Esophagus (tissue), 2 donors: ENCODE data around the gene PRKRIP1. TPM values are rescaled to one million over a fixed set of nuclear protein-coding genes. Genes with fewer than 3 reads are reported as not detected.
A peak's percentile ranks its signal among the peaks of the same experiment; 100 is the strongest.
"Not testable (repeated sequence)": the region's sequence is repeated elsewhere in the genome, so short reads cannot be mapped to it uniquely, and the experiment has no call there.

Source experiments
- H3K27ac ChIP-seq, 2 donors: one replicate each; pipeline ENCODE4 v1.5.1; 2013; ENCODE audit warnings: low read depth in 2 of 2, mild to moderate bottlenecking in 2 of 2, inconsistent platforms in 1 of 2, low read length in 1 of 2, moderate library complexity in 1 of 2
- H3K27me3 ChIP-seq, 2 donors: one replicate each; pipeline ENCODE4 v1.6.1; 2013; ENCODE audit warnings: low read length in 2 of 2, control low read depth in 1 of 2, mild to moderate bottlenecking in 1 of 2; ENCODE audit not compliant: insufficient read depth in 2 of 2, control insufficient read depth in 1 of 2
- H3K36me3 ChIP-seq, 2 donors: one replicate each; pipeline ENCODE4 v1.6.1; 2013; ENCODE audit warnings: low read length in 1 of 2; ENCODE audit not compliant: control insufficient read depth in 2 of 2, insufficient read depth in 2 of 2
- H3K4me1 ChIP-seq, 2 donors: one replicate each; pipeline ENCODE4 v1.6.1; 2013; ENCODE audit warnings: low read length in 1 of 2; ENCODE audit not compliant: control insufficient read depth in 2 of 2, insufficient read depth in 2 of 2
- H3K4me3 ChIP-seq, 2 donors: one replicate each; pipeline ENCODE4 v1.5.1; 2013; ENCODE audit warnings: low read length in 2 of 2, mild to moderate bottlenecking in 2 of 2, low read depth in 1 of 2, moderate library complexity in 1 of 2
- H3K9me3 ChIP-seq, 2 donors: one replicate each; pipeline ENCODE4 v1.6.1; 2013; ENCODE audit warnings: mild to moderate bottlenecking in 2 of 2, low read depth in 1 of 2, low read length in 1 of 2, moderate library complexity in 1 of 2; ENCODE audit not compliant: control insufficient read depth in 2 of 2, insufficient read depth in 1 of 2
- WGBS, 2 donors: extraction: QIAGEN DNeasy Blood & Tissue Kit; methylation state at CpG; one replicate each; pipeline ENCODE4 v1.1.7; 2013; 5-methylcytosine and 5-hydroxymethylcytosine counted together
- polyA plus RNA-seq, 2 donors: library from polyadenylated mRNA; stranded (reverse); fragments of 200-250 nt; gene quantifications; one replicate each; pipeline ENCODE4 v1.2.3, GENCODE V29; 2013
- donor health status: healthy with polysubstance abuse.
- donor health status: Bipolar disorder and iron deficiency.

The PRKRIP1 gene
- polyA plus RNA-seq, 2 donors: 15.9 to 21.1 TPM

DNA sequence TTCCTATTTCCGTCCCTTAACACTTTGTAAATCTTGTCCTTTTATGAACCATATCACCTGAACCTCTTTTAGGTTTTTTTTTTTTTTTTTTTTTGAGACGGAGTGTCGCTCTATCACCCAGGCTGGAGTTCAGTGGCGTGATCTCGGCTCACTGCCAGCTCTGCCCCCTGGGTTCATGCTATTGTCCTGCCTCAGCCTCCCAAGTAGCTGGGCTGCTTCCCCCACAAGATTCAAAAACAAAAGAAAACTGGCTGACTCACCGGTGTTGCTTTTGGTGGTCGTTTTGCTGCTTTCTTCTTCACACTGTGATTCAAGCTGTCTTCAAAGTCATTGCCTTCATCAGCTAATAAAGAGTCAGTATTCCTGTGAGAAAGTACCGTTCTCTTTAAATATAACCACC lies 15.3 kb upstream of the PRKRIP1 start:
- not testable (repeated sequence) for H3K9me3 ChIP-seq, H3K4me3 ChIP-seq, H3K27ac ChIP-seq, H3K4me1 ChIP-seq, H3K27me3 ChIP-seq
- 77 to 83% methylated on average over 8 of the region's 8 CpGs for WGBS, 2 donors
- peaks cover 0 to 10% of the 10 kb centered on the region in 2 donors for H3K36me3 ChIP-seq

DNA sequence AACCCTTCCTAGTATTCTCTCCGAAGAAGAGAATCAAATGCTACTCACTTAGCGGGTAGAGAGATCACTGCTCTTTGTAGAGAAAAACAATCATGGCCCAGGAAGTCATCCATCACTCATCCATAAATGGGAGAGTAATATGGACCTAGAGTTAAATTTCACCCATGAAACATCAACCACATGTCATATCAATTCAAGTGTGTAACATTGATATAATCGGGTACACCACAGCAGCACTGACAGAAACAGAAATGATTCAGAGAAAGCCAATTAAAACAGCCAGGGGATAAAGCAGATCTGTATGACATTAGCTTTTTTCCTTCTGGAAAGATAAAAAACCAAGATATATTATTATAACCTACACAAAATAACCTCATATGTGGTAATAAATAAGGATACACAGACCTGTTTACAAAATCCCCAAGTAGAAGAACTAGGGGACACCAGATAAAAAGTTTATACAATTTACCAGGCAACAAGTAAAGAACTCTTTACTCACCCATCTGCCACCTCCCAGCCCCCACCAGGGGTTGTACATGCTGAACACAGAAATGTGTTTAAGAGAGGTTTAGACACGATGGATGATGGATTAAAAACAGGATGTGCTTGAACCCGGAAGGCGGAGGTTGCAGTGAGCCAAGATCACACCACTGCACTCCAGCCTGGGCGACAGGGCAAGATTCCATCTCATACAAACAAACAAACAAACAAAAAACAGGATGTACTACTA lies 14.3 kb upstream of the PRKRIP1 start:
- 80 to 83% methylated on average over 6 of the region's 7 CpGs for WGBS, 2 donors
- H3K4me3 ChIP-seq: not testable (repeated sequence)

DNA sequence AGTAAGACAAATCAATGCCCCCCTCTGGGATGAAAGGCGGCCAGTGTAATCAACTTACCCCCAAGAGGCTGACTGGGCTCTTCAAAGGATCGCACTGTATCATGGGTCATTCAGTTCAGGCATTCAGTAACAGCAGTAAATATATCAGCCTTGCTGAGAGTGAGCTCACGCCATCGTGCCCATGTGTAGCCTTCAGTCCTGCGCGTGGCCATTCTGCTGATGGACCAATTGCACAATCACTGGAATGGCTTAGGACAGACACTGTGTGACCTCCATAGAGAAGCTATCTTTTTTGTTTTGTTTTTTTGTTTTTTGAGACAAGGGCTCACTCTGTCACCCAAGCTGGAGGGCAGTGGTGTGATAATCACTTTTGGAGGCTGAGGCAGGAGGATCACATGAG lies 9.1 kb upstream of the PRKRIP1 start:
- Histone ChIP-seq H3K36me3 (peaks cover 0 to 2% of the 10 kb centered on the region in 2 donors), H3K9me3 (no peaks in the 10 kb centered on the region), H3K27ac (no peak overlapping the region), H3K4me1 (no peaks in the 10 kb centered on the region), H3K4me3 (no peak overlapping the region), H3K27me3 (no peaks in the 10 kb centered on the region)
- WGBS, 2 donors: 93 to 96% methylated on average over 6 of the region's 6 CpGs

More for the DNA sequence above, 14.3 kb upstream of the PRKRIP1 start:
- H3K27me3 ChIP-seq, H3K27ac ChIP-seq, H3K9me3 ChIP-seq, H3K4me1 ChIP-seq: not testable (repeated sequence)
- H3K36me3 ChIP-seq: peaks cover 0 to 10% of the 10 kb centered on the region in 2 donors

GRCh38 chr7:102389810-102390209 lies 6.4 kb upstream of the PRKRIP1 start:
- H3K36me3 ChIP-seq: peaks cover 2% of the 10 kb centered on the region in 2 donors
- H3K27me3 ChIP-seq: no peaks in the 10 kb centered on the region
- H3K4me3 ChIP-seq: no peak overlapping the region
- no peak overlapping the region for H3K27ac ChIP-seq
- no peaks in the 10 kb centered on the region for H3K4me1 ChIP-seq
- WGBS, 2 donors: 88 to 97% methylated on average over 3 of the region's 3 CpGs
- H3K9me3 ChIP-seq: no peaks in the 10 kb centered on the region

DNA sequence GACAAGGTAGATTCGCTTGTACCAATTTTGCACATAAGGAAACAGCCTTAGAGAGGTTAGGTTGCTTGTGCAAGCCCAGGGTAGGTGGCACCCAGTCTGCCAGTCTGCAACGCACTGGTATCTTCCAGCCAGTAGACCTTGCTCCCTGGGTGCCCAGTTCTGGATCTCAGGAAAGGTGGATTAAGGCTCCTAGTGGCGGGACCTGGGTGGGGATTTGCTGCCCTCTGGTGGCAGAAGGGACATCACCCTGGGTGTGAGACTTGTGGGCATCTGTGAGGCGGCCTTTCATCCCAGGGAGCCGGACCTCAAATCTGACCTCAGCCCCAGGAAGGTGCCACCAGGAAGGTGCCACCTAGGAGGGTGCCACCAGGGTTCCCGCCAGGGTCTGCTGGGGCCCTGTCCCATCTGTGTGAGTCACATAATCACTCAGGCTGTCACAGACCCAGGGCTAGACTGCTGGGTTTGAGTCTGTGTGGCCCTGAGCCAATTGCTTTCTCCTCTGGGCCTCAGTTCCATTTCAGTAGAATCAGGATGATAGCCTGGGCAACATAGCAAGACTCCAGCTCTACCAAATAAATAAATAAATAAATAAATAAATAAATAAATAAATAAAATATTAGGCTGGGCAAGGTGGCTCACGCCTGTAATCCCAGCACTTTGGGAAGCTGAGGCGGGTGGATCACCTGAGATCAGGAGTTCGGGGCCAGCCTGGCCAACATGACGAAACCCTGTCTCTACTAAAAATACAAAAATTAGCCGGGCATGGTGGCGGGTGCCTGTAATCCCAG lies 5.3 kb upstream of the PRKRIP1 start:
- Histone ChIP-seq H3K4me1 (no peaks in the 10 kb centered on the region), H3K36me3 (peaks cover 2% of the 10 kb centered on the region in 2 donors), H3K4me3 (no peak overlapping the region), H3K27ac (no peak overlapping the region), H3K27me3 (no peaks in the 10 kb centered on the region), H3K9me3 (no peaks in the 10 kb centered on the region)
- WGBS, 2 donors: 56 to 62% methylated on average over 9 to 12 of the region's 12 CpGs

DNA sequence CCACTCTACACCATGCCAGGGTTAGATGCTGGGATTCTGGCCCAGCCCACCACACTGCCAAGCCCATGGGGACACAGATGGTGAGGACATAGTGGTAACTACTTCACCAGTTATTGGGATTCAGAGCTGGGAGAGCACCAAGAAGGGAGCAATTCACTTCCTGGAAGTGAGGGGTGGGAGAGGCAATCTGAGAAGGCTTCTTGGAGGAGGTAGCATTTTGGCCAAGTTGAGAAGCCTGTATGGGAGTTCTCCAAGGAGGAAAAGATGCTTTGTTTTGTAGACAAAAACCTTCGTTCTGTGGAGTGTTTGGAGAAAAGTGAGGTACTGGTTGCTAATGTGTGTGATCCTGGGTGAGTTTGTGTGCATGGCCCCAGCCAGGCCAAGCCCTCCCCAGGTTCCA lies 3.8 kb upstream of the PRKRIP1 start:
- Histone ChIP-seq H3K36me3 (peaks cover 2% of the 10 kb centered on the region in 2 donors), H3K27me3 (no peaks in the 10 kb centered on the region), H3K27ac (no peak overlapping the region), H3K4me3 (no peak overlapping the region), H3K4me1 (peaks cover 0 to 2% of the 10 kb centered on the region in 2 donors), H3K9me3 (no peaks in the 10 kb centered on the region)
- WGBS, 2 donors: 87 to 90% methylated on average over 1 of the region's 1 CpG

GRCh38 chr7:102393467-102393866 lies 2.7 kb upstream of the PRKRIP1 start:
- Histone ChIP-seq H3K9me3 (no peaks in the 10 kb centered on the region), H3K4me3 (no peak overlapping the region), H3K27ac (no peak overlapping the region), H3K27me3 (no peaks in the 10 kb centered on the region), H3K4me1 (peaks cover 0 to 2% of the 10 kb centered on the region in 2 donors), H3K36me3 (peaks cover 2% of the 10 kb centered on the region in 2 donors)
- 88 to 89% methylated on average over 9 of the region's 9 CpGs for WGBS, 2 donors

GRCh38 chr7:102395592-102395872 lies 631 bp upstream of the PRKRIP1 start:
- 9 to 11% methylated on average over 9 of the region's 9 CpGs for WGBS, 2 donors
- Histone ChIP-seq H3K27me3 (no peaks in the 10 kb centered on the region), H3K4me1 (peaks cover 0 to 2% of the 10 kb centered on the region in 2 donors), H3K27ac (peak overlapping the region; percentile 69 to 85), H3K4me3 (peak overlapping the region; percentile 89 to 97), H3K36me3 (peaks cover 2 to 3% of the 10 kb centered on the region in 2 donors), H3K9me3 (no peaks in the 10 kb centered on the region)

DNA sequence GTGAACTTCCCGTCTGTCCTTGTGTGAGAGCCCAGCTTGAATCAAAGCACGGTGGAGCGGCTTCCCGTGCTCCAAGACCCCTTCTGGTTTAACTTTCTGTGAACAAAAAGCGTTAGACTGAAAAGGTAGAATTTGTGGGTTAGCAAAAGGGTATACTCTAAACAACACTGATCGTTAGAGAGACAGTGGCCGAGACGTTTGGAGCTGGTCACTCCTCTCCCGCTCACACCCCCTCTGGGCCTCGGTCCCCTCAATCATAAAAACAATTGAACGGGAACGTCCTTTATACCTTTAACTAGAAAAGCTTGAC lies 502 bp downstream of the PRKRIP1 start:
- no peaks in the 10 kb centered on the region for H3K27me3 ChIP-seq
- peak overlapping the region; percentile 89 to 97 for H3K4me3 ChIP-seq
- H3K36me3 ChIP-seq: peaks cover 2% of the 10 kb centered on the region in 2 donors
- WGBS, 2 donors: 0% methylated on average over 12 of the region's 12 CpGs
- peaks cover 0 to 2% of the 10 kb centered on the region in 2 donors for H3K4me1 ChIP-seq
- H3K27ac ChIP-seq: peak overlapping the region; percentile 69 to 90
- H3K9me3 ChIP-seq: no peaks in the 10 kb centered on the region

DNA sequence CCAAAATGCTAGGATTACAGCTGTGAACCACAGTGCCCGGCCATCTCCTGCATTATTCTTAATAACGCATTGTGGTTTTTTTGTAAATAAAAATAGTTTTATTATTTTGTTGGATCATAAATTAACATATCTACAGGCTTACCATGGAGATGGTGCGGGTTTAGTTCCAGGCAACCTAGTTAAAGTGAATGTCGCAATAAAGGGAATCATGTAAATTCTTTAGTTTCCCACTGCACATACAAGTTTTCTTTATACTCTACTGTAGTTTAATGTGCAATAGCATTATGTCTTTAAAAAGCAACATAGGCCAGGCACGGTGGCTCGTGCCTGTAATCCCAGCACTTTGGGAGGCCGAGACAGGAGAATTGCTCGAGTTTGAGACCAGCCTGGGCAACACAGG lies 2.4 kb downstream of the PRKRIP1 start:
- 94 to 95% methylated on average over 8 of the region's 8 CpGs for WGBS, 2 donors

More for the DNA sequence above, 2.4 kb downstream of the PRKRIP1 start:
- H3K27me3 ChIP-seq: no peaks in the 10 kb centered on the region
- peaks cover 0 to 2% of the 10 kb centered on the region in 2 donors for H3K4me1 ChIP-seq
- no peaks in the 10 kb centered on the region for H3K9me3 ChIP-seq
- no peak overlapping the region for H3K4me3 ChIP-seq
- H3K36me3 ChIP-seq: peaks cover 6 to 7% of the 10 kb centered on the region in 2 donors
- no peak overlapping the region for H3K27ac ChIP-seq
